Fibroblast of pulmonary artery (primary cell): ENCODE measurements around the gene TMPRSS12.

Source experiments
- DNase-seq: peaks from one replicate; pipeline ENCODE4 v3.0.0-alpha.2; 2010; ENCODE audit warnings: low read depth
- H3K4me3 ChIP-seq: replicated peaks from 2 replicates; pipeline ENCODE4 v1.5.1; 2011; ENCODE audit warnings: low read depth, mild to moderate bottlenecking, control low read depth, low read length, moderate library complexity
- TF ChIP-seq, protein P1 (sequence below): IDR thresholded peaks from 2 replicates; pipeline ENCODE4 v1.5.1; 2011; ENCODE audit warnings: mild to moderate bottlenecking, control low read depth, low read length, inconsistent platforms; ENCODE audit errors: missing control alignments

Gene TMPRSS12

DNA sequence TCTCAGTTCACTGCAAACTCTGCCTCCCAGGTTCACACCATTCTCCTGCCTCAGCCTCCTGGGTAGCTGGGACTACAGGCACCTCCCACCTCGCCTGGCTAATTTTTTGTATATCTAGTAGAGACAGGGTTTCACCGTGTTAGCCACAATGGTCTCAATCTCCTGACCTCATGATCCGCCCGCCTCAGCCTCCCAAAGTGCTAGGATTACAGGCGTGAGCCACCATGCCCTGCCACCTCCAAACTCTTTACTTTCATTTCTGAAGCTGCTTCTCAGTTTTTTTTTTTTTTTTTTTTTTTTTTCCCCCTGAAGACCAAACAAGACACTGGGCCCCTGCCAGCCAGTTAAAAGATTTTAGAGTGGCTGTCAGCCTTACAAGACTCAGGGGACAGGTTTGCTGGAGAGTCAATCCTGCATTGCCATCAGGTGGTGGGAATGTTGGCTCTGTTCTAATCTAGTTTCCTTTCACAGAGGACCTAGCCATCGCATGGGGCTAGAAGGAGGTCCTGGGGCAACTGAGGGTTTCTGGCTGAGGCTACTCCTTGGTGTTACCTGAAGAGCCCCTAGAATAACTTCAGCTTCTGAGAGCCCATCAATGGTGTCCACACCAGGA lies 72.3 kb downstream of the TMPRSS12 start:
- H3K4me3 ChIP-seq = no peak overlapping the region
- TF ChIP-seq, protein P1, sequence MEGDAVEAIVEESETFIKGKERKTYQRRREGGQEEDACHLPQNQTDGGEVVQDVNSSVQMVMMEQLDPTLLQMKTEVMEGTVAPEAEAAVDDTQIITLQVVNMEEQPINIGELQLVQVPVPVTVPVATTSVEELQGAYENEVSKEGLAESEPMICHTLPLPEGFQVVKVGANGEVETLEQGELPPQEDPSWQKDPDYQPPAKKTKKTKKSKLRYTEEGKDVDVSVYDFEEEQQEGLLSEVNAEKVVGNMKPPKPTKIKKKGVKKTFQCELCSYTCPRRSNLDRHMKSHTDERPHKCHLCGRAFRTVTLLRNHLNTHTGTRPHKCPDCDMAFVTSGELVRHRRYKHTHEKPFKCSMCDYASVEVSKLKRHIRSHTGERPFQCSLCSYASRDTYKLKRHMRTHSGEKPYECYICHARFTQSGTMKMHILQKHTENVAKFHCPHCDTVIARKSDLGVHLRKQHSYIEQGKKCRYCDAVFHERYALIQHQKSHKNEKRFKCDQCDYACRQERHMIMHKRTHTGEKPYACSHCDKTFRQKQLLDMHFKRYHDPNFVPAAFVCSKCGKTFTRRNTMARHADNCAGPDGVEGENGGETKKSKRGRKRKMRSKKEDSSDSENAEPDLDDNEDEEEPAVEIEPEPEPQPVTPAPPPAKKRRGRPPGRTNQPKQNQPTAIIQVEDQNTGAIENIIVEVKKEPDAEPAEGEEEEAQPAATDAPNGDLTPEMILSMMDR = no peak
- DNase-seq = no peak

DNA sequence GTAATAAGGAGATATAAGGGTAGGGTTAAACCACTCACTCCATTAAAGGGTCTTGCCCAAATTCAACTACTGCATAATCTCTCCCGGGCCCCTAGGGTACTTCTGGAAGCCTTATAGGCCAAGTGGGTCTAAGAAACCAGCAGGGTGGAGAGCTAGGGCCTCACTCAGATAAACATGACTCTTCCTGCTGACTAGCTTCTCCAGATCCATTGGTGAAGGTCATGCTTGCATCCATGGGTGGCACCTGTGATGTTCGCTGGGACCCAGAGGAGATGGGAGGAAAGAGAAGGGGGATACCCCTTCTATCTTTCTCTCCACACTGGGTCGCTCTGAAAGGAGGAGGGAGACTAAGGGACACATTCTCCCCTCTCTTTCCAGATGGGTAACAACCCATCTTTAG lies 73.6 kb downstream of the TMPRSS12 start:
- DNase-seq = no peak
- TF ChIP-seq, protein P1 = no peak
- no peak overlapping the region for H3K4me3 ChIP-seq

- H3K4me3 ChIP-seq = no peak overlapping the region
- no peak for DNase-seq
- TF ChIP-seq, protein P1 = no peak
Measured at GRCh38 chr12:50918584-50919316, 76.0 kb downstream of the TMPRSS12 start.

GRCh38 chr12:50922820-50923219 lies 80.1 kb downstream of the TMPRSS12 start:
- TF ChIP-seq, protein P1 = no peak
- peak; percentile 74 for DNase-seq
- H3K4me3 ChIP-seq = no peak overlapping the region

DNA sequence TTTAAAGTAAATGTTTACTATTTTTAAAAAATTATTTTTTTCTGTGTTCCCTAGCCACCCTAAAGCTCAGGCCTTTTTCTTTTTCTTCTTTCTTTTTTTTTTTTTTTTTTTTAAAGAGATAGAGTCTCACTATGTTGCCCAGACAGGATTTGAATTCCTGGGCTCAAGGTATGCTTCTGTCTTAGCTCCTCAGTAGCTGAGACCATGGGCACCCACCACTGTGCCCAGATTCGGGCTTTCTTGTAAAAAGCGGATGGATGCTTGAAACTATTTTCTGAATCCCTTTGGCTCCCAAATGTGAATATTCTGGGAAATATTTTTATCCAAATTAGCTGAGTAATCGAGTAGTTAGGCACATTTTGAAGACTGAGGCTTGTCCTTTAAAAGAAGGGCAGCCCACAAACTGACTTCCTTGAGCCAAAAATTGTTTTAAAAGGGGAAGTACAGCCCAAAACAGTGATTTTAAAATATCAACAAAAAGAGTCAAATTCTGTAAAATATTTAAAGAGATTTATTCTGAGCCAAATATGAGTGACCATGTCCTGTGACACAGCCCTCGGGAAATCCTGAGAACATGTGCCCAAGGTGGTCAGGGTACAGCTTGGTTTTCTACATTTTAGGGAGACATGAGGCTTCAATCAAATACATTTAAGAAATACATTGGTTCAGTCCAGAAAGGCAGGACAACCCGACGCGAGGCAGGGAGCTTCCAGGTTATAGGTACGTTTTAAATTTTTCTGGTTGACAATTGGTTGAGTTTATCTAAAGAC lies 80.8 kb downstream of the TMPRSS12 start:
- H3K4me3 ChIP-seq = peak overlapping the region; percentile 88
- no peak for DNase-seq
- TF ChIP-seq, protein P1 = no peak

- no peak for DNase-seq
- TF ChIP-seq, protein P1 = no peak
- H3K4me3 ChIP-seq = peak overlapping the region; percentile 88
Measured at GRCh38 chr12:50924131-50924438, 81.4 kb downstream of the TMPRSS12 start.
